ENCODE data around the gene SP100. TPM values are rescaled to one million over a fixed set of nuclear protein-coding genes. Genes with fewer than 3 reads are reported as not detected.
A peak's percentile ranks its signal among the peaks of the same experiment; 100 is the strongest.
"Not testable (repeated sequence)": the region's sequence is repeated elsewhere in the genome, so short reads cannot be mapped to it uniquely, and the experiment has no call there.

The SP100 gene
- total and polyA plus RNA-seq, 3 donors from 2014 or later, result 15.2 to 43.7 (median 26.8) TPM

DNA sequence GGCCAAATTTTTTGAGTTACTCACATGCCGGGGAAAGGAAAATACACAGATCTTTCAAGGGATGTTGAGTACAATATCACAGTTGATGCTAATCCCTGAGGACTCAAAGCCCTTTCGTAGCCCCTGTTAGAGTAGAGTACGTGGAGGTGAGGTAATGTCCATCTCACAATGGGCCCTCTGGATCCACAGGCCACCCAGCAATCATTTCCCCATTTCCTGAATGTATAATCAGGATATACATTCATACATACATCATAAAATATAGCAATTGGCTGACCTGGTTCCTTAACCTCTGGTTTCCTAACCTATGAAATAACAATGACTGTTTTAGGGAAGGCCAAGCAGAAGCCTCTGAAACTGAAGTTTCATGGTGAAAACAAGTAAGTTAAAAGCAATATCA lies 10.2 kb upstream of the SP100 start:
- no peak for TF ChIP-seq POLR2A (IDR thresholded peaks at IDR 0.05)
- TF ChIP-seq, protein P1, sequence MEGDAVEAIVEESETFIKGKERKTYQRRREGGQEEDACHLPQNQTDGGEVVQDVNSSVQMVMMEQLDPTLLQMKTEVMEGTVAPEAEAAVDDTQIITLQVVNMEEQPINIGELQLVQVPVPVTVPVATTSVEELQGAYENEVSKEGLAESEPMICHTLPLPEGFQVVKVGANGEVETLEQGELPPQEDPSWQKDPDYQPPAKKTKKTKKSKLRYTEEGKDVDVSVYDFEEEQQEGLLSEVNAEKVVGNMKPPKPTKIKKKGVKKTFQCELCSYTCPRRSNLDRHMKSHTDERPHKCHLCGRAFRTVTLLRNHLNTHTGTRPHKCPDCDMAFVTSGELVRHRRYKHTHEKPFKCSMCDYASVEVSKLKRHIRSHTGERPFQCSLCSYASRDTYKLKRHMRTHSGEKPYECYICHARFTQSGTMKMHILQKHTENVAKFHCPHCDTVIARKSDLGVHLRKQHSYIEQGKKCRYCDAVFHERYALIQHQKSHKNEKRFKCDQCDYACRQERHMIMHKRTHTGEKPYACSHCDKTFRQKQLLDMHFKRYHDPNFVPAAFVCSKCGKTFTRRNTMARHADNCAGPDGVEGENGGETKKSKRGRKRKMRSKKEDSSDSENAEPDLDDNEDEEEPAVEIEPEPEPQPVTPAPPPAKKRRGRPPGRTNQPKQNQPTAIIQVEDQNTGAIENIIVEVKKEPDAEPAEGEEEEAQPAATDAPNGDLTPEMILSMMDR (IDR thresholded peaks at IDR 0.05), result no peak
- WGBS, 2 donors, result 94 to 95% methylated on average over 3 of the region's 3 CpGs
- H3K4me3 ChIP-seq, result no peak overlapping the region
- H3K27ac ChIP-seq, result no peak overlapping the region
- H3K9me3 ChIP-seq, result no peaks in the 10 kb centered on the region
- intact Hi-C loops (cut with DNase I; ENCODE audit: low total_unique reads), result no loop called here
- no peaks in the 10 kb centered on the region for H3K36me3 ChIP-seq (ENCODE audit: low read depth, missing control alignments)
- no peaks in the 10 kb centered on the region for H3K27me3 ChIP-seq
- no peaks in the 10 kb centered on the region for H3K4me1 ChIP-seq
- no peak for DNase-seq

DNA sequence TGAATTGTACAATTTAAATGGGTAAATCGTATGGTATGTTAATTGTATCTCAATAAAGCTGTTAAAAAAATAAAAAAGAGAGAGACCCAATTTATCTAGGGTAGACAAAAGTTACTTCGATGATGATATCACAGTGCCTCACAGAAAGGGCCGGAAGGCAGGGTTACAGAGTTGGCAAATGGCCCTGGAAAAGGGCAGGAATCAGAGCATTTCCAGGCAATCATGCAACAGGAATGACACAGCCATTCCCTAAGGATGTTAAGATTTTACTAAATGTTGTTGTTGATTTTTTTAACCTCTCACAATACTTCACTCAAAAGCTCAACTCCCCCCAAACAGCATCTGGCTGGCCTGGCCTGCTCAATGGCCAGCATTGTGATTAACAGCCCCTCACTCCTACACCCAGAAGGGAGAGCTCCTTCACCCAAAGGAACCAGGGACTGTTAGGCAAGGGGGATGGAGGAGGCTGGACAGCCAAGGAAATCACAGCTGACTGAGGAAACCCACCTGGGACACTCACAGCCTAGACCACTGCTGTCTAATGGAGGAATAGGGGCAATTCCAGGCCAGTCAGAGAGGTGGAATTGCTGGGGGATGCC lies 7.7 kb upstream of the SP100 start:
- Histone ChIP-seq H3K36me3 (ENCODE audit: low read depth, missing control alignments) (no peaks in the 10 kb centered on the region), H3K9me3 (no peaks in the 10 kb centered on the region), H3K4me1 (no peaks in the 10 kb centered on the region), H3K27ac (no peak overlapping the region), H3K27me3 (no peaks in the 10 kb centered on the region), H3K4me3 (no peak overlapping the region)
- DNase-seq, result no peak
- no peak for TF ChIP-seq POLR2A (IDR thresholded peaks at IDR 0.05)
- TF ChIP-seq, protein P1 (IDR thresholded peaks at IDR 0.05), result no peak
- WGBS, 2 donors, result 45 to 47% methylated on average over 3 of the region's 3 CpGs
- intact Hi-C loops (cut with DNase I; ENCODE audit: low total_unique reads), result no loop called here

DNA sequence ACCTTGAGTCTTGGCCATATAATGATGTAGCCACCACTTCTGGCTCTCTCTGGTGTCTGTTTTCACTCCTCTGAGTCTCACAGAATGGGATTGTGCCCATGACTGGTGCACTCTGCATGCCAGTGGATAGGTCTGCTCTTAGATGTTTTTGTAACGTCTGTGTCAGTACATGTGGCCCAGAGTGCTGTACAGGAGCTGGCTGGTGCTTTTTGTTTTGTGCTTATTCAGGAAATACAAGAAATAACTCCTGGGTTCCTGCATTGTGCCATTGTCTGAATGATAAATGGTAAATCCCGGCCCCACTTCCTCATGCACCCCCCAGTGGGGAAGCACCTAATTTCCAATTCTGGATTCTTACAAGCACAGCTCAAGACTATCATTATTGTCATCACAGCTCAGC lies 6.7 kb upstream of the SP100 start:
- H3K9me3 ChIP-seq; H3K27me3 ChIP-seq; DNase-seq; H3K4me1 ChIP-seq; intact Hi-C loops (cut with DNase I; ENCODE audit: low total_unique reads); H3K4me3 ChIP-seq; H3K36me3 ChIP-seq (ENCODE audit: low read depth, missing control alignments); H3K27ac ChIP-seq: not testable (repeated sequence)
- WGBS, 2 donors, result 50 to 66% methylated on average over 2 of the region's 2 CpGs

DNA sequence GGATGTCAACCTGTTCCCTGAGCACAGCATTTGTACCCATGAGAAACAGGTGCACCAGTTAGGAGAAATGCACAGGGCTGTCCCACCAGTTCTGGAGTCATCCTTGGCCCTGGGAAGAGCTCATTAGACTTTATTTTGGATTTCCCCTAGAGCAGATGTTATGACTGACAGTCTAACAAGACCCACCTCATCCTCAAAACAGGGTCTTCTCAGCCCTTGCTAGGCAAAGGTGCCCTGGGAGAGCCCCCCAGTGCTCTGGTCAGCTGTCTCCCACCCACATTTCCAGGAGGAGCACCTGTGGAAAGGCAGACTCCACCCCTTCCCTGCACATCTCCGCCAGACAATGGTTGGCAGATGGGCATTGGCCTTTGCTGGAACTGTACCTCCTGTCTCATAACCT lies 5.7 kb upstream of the SP100 start:
- intact Hi-C loops (cut with DNase I; ENCODE audit: low total_unique reads), result no loop called here
- 95 to 100% methylated on average over 1 of the region's 1 CpG for WGBS, 2 donors

DNA sequence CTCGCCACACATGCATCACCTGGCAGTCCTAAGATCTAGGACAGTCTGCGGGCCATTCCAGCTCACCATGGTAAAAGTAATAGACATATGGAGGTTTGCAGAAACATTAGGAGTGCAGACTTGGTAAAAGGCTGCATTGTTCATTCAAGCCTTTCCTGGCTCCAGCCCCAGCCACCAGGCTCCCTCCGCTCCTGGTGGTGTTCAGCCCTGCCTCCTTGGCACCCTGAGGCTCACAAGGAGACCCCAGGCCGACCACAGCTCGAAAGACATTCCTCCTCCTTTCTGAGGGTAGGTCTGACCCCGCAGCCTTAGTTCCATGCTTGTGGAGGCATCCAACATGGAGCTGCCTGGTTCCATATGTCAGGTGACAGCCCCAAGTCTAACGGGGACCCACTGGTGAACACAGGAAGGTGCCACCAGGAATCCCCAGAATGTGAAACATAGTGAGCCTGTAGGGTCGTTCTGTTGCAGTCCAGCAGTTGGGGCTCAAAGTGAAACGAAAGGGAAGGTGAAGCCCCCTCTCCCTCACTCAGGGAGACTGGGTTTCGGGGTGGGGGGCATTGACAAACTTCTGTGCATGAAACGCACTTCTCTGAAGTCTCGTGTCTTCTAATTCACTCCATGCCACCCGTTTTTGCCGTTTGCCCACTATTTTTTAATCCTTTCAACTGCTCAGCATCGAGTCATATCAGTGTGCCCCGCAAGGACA lies 5.0 kb upstream of the SP100 start:
- Histone ChIP-seq H3K4me3 (peak overlapping the region; percentile 65 to 69), H3K4me1 (peaks cover 4% of the 10 kb centered on the region), H3K9me3 (no peaks in the 10 kb centered on the region), H3K27me3 (no peaks in the 10 kb centered on the region), H3K27ac (peak overlapping the region; percentile 78 to 86), H3K36me3 (ENCODE audit: low read depth, missing control alignments) (no peaks in the 10 kb centered on the region)
- intact Hi-C loops (cut with DNase I; ENCODE audit: low total_unique reads), result no loop called here
- WGBS, 2 donors, result 27 to 36% methylated on average over 11 to 16 of the region's 16 CpGs
- TF ChIP-seq POLR2A (IDR thresholded peaks at IDR 0.05), result no peak
- TF ChIP-seq, protein P1 (IDR thresholded peaks at IDR 0.05), result no peak
- no peak for DNase-seq

More for the DNA sequence above, 5.7 kb upstream of the SP100 start:
- Histone ChIP-seq H3K27me3 (no peaks in the 10 kb centered on the region), H3K27ac (no peak overlapping the region), H3K9me3 (no peaks in the 10 kb centered on the region), H3K4me3 (no peak overlapping the region), H3K36me3 (ENCODE audit: low read depth, missing control alignments) (no peaks in the 10 kb centered on the region), H3K4me1 (no peaks in the 10 kb centered on the region)
- no peak for DNase-seq
- no peak for TF ChIP-seq POLR2A (IDR thresholded peaks at IDR 0.05)
- TF ChIP-seq, protein P1 (IDR thresholded peaks at IDR 0.05), result no peak

Data from testis (tissue), 3 donors.